Measurements from ENCODE around the gene VSIR.

Gene VSIR

DNA sequence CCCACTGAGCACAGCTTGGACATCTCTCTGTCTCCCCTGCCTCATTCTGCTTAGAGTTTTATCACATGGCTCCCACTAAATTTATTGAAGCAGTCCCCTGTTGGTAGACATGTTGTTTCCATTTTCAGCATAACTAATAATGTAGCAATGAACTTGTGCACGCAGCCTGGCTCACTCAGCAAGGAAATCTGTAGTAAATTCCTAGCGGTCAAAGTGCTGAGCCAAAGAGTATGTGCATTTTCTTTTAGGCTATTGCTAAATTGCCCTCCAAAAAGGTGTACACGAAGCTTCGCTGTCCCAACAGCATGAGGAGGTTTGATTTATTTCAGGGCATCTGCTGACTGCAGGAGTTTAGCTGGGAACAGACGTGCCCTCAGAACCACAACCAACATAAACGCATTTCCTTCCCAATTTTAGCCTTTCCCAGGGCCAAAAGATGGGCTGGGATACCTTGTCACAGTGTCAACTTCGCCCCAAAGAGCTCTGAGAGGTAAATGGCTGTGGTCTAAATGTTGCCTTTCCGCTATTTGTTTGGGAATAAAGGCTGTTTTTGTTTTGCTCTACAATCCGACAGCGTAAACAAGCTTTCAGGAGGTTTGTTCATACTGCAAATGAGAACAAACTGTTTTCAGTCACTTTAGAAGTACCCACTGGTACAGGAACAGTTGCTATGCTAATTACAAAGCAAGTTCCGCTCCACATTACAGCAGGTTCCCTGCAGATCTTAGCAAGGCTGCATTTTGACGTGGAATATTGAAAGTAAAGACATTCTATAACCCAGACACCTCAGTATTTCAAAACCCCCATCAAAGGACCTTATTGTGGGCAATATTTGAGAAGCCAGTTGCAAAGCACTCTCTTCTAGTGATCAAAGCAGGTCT is 16.8 kb downstream of the VSIR start:
- no peaks in the 10 kb centered on the region for H3K9me3 ChIP-seq (ENCODE audit: control insufficient read depth, low read length)
- H3K4me1 ChIP-seq (ENCODE audit: control insufficient read depth, insufficient read depth, low read length), result peaks cover 3% of the 10 kb centered on the region
- H3K9ac ChIP-seq (ENCODE audit: low read length), result no peak overlapping the region
- no peak overlapping the region for H3K4me3 ChIP-seq (ENCODE audit: low read length)
- no peaks in the 10 kb centered on the region for H3K27me3 ChIP-seq (replicated peaks; ENCODE audit: control insufficient read depth, insufficient read depth, low read length)
- peaks cover 35% of the 10 kb centered on the region for H3K36me3 ChIP-seq (ENCODE audit: control insufficient read depth, insufficient read depth, low read length, severe bottlenecking)
- DNase-seq (ENCODE audit: low read depth), result peak; percentile 29

GRCh38 chr10:71755179-71755879 is 18.0 kb downstream of the VSIR start:
- Histone ChIP-seq H3K4me1 (ENCODE audit: control insufficient read depth, insufficient read depth, low read length) (peaks cover 3% of the 10 kb centered on the region), H3K36me3 (ENCODE audit: control insufficient read depth, insufficient read depth, low read length, severe bottlenecking) (peaks cover 34% of the 10 kb centered on the region), H3K9me3 (ENCODE audit: control insufficient read depth, low read length) (no peaks in the 10 kb centered on the region), H3K9ac (ENCODE audit: low read length) (no peak overlapping the region), H3K4me3 (ENCODE audit: low read length) (no peak overlapping the region), H3K27me3 (replicated peaks; ENCODE audit: control insufficient read depth, insufficient read depth, low read length) (no peaks in the 10 kb centered on the region)
- no peak for DNase-seq (ENCODE audit: low read depth)

GRCh38 chr10:71754562-71754961 is 18.8 kb downstream of the VSIR start:
- H3K4me3 ChIP-seq (ENCODE audit: low read length), result no peak overlapping the region
- H3K9me3 ChIP-seq (ENCODE audit: control insufficient read depth, low read length), result no peaks in the 10 kb centered on the region
- H3K27me3 ChIP-seq (replicated peaks; ENCODE audit: control insufficient read depth, insufficient read depth, low read length), result no peaks in the 10 kb centered on the region
- no peak overlapping the region for H3K9ac ChIP-seq (ENCODE audit: low read length)
- H3K4me1 ChIP-seq (ENCODE audit: control insufficient read depth, insufficient read depth, low read length), result peaks cover 3% of the 10 kb centered on the region
- no peak for DNase-seq (ENCODE audit: low read depth)
- H3K36me3 ChIP-seq (ENCODE audit: control insufficient read depth, insufficient read depth, low read length, severe bottlenecking), result peaks cover 35% of the 10 kb centered on the region

DNA sequence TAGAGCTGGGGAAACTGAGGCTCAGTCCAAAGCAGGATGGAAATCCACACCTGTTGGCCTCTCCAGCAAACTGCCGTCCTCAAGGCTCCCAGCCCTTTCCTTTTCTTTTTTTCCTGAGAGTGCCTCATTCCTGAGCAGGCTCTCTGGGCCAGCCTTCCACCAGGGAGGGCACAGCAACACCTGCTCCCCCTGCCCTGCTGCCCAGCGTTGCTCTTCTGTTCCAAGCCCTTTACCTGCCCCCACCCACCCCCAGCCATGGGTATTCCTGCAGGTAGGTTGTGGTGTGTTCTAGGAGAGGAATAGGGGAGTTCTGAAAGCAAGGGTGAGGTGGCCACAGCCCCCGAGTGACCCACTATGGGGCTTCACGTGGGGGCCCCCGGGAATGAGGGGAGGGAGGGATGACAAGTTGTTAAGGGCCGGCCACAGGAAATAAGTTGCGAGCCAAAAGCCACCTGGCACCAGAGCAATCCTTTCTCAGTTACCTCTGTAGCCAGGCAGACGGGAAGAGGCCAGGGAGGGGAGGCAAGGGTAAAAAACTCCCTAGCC is 19.3 kb downstream of the VSIR start:
- no peak overlapping the region for H3K4me3 ChIP-seq (ENCODE audit: low read length)
- no peak overlapping the region for H3K9ac ChIP-seq (ENCODE audit: low read length)
- H3K4me1 ChIP-seq (ENCODE audit: control insufficient read depth, insufficient read depth, low read length), result peaks cover 3% of the 10 kb centered on the region
- no peak for DNase-seq (ENCODE audit: low read depth)
- no peaks in the 10 kb centered on the region for H3K9me3 ChIP-seq (ENCODE audit: control insufficient read depth, low read length)
- H3K27me3 ChIP-seq (replicated peaks; ENCODE audit: control insufficient read depth, insufficient read depth, low read length), result no peaks in the 10 kb centered on the region
- H3K36me3 ChIP-seq (ENCODE audit: control insufficient read depth, insufficient read depth, low read length, severe bottlenecking), result peaks cover 35% of the 10 kb centered on the region

DNA sequence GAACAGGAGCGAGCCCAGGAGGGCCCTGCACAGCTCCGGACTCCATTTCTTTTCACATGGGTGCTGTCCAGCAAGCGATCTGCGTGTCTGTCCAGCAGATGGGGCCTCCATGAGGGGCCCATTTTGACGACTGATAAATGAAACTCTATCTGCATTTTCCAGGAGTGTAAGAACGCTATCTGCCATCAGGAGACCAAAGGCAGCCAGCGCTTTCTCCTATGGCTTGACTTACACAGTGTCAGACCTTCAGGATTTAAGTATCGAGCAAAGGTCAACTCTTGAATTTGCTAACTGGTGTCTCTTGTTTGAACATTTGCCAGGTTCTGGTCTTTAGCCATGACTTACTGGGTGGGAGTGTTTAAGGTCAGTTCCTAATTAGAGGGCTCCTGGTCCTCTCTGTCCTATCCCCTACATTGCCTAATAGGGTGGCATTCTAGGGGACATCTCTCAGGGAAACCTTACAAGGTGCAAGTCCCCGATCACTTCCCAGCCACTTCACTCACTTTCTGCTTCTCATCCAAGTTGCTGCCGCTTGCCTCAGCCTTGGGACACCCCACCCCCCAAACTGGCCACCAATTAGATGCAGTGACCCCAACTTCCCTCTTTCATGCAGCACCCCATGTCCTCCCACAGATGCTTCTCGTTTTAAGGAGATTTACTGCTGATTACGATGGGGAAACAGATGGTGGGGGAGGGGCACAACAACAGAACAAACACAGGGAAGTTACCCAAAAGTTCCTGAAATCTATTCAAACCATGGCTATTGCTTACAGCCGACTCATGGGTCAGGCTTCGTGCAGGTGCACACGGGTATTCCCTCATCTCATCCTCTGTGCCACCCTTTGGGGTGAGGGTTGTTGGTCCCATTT is 20.0 kb downstream of the VSIR start:
- peaks cover 10% of the 10 kb centered on the region for H3K4me1 ChIP-seq (ENCODE audit: control insufficient read depth, insufficient read depth, low read length)
- H3K27me3 ChIP-seq (replicated peaks; ENCODE audit: control insufficient read depth, insufficient read depth, low read length), result no peaks in the 10 kb centered on the region
- no peaks in the 10 kb centered on the region for H3K9me3 ChIP-seq (ENCODE audit: control insufficient read depth, low read length)
- no peak overlapping the region for H3K4me3 ChIP-seq (ENCODE audit: low read length)
- H3K9ac ChIP-seq (ENCODE audit: low read length), result no peak overlapping the region
- H3K36me3 ChIP-seq (ENCODE audit: control insufficient read depth, insufficient read depth, low read length, severe bottlenecking), result peaks cover 34% of the 10 kb centered on the region
- DNase-seq (ENCODE audit: low read depth), result no peak

- no peak for DNase-seq (ENCODE audit: low read depth)
Measured at GRCh38 chr10:71752391-71753090, 20.8 kb downstream of the VSIR start.

DNA sequence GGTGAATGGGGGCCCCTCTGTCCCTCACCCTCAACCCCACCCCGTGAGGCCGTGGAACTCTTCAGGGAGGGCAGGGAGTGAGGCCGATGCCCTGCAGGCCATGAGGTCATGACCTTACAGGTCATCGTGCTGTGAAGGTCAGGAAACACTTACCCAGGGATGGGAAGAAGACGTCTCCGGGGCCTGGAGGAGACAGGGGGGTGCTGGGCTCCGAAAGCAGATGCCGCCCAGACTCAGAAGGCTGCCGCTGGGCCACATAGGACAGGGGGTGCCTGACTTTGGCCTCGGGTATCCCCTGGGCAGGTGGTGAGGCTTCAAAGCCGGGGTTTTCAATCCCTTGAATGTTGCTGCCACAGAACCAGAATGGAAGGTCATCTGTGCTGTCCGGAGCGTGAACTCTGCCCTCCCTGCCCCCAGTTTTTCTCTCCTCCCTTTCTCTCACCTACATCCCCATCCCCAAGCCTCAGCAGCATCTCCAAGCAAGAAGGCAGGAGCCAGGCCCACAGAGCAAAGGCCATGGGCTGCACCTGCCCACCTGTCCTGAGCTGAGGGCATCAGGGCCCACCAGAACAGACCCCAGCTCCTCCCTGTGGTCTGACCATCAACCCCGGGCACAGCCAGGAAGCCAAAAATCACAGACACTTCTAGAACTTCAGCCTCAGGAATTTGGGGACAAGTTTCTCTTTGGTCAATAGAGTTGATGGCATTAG is 21.6 kb downstream of the VSIR start:
- H3K36me3 ChIP-seq (ENCODE audit: control insufficient read depth, insufficient read depth, low read length, severe bottlenecking), result peaks cover 23% of the 10 kb centered on the region
- no peak overlapping the region for H3K9ac ChIP-seq (ENCODE audit: low read length)
- H3K9me3 ChIP-seq (ENCODE audit: control insufficient read depth, low read length), result no peaks in the 10 kb centered on the region
- no peak overlapping the region for H3K4me3 ChIP-seq (ENCODE audit: low read length)
- no peak for DNase-seq (ENCODE audit: low read depth)
- H3K4me1 ChIP-seq (ENCODE audit: control insufficient read depth, insufficient read depth, low read length), result peaks cover 26% of the 10 kb centered on the region
- no peaks in the 10 kb centered on the region for H3K27me3 ChIP-seq (replicated peaks; ENCODE audit: control insufficient read depth, insufficient read depth, low read length)

More at GRCh38 chr10:71752391-71753090, 20.8 kb downstream of the VSIR start:
- H3K9me3 ChIP-seq (ENCODE audit: control insufficient read depth, low read length), result no peaks in the 10 kb centered on the region
- no peak overlapping the region for H3K9ac ChIP-seq (ENCODE audit: low read length)
- no peaks in the 10 kb centered on the region for H3K27me3 ChIP-seq (replicated peaks; ENCODE audit: control insufficient read depth, insufficient read depth, low read length)
- peaks cover 18% of the 10 kb centered on the region for H3K4me1 ChIP-seq (ENCODE audit: control insufficient read depth, insufficient read depth, low read length)
- H3K4me3 ChIP-seq (ENCODE audit: low read length), result no peak overlapping the region
- peaks cover 27% of the 10 kb centered on the region for H3K36me3 ChIP-seq (ENCODE audit: control insufficient read depth, insufficient read depth, low read length, severe bottlenecking)

- H3K9me3 ChIP-seq (ENCODE audit: control insufficient read depth, low read length), result no peaks in the 10 kb centered on the region
- H3K4me1 ChIP-seq (ENCODE audit: control insufficient read depth, insufficient read depth, low read length), result peaks cover 30% of the 10 kb centered on the region
- no peaks in the 10 kb centered on the region for H3K27me3 ChIP-seq (replicated peaks; ENCODE audit: control insufficient read depth, insufficient read depth, low read length)
- no peak for DNase-seq (ENCODE audit: low read depth)
- no peak overlapping the region for H3K9ac ChIP-seq (ENCODE audit: low read length)
- H3K36me3 ChIP-seq (ENCODE audit: control insufficient read depth, insufficient read depth, low read length, severe bottlenecking), result peaks cover 23% of the 10 kb centered on the region
- no peak overlapping the region for H3K4me3 ChIP-seq (ENCODE audit: low read length)
Measured at GRCh38 chr10:71750986-71751385, 22.3 kb downstream of the VSIR start.

GRCh38 chr10:71750124-71750841 is 23.0 kb downstream of the VSIR start:
- Histone ChIP-seq H3K36me3 (ENCODE audit: control insufficient read depth, insufficient read depth, low read length, severe bottlenecking) (peaks cover 23% of the 10 kb centered on the region), H3K27me3 (replicated peaks; ENCODE audit: control insufficient read depth, insufficient read depth, low read length) (no peaks in the 10 kb centered on the region), H3K9ac (ENCODE audit: low read length) (no peak overlapping the region), H3K9me3 (ENCODE audit: control insufficient read depth, low read length) (no peaks in the 10 kb centered on the region), H3K4me1 (ENCODE audit: control insufficient read depth, insufficient read depth, low read length) (peaks cover 30% of the 10 kb centered on the region), H3K4me3 (ENCODE audit: low read length) (no peak overlapping the region)
- no peak for DNase-seq (ENCODE audit: low read depth)
